HepG2 (cell line): Measurements from ENCODE around the gene NBPF1. TPM values are rescaled to one million over a fixed set of nuclear protein-coding genes. Genes with fewer than 3 reads are reported as not detected.
"Not testable (repeated sequence)": the region's sequence is repeated elsewhere in the genome, so short reads cannot be mapped to it uniquely, and the experiment has no call there.

Experiments used
- ATAC-seq: fragments of 200-7000 bp; cut with Tn5 transposase; 3 replicates; pipeline ENCODE4 v1.9.1; 2020; ENCODE audit warnings: mild to moderate bottlenecking, moderate library complexity
- BruUV-seq: library from RNA; stranded (reverse); fragments of 400-500 nt; replicated peaks from 2 replicates; lab custom pipeline; 2021; lab: Mats Ljungman, UMichigan
- CTCF ChIA-PET: fragments of 300-600 bp; formaldehyde crosslinking; extraction: SDS; loops from one replicate; lab custom pipeline; 2021; ENCODE audit warnings: low total read pairs, inconsistent platforms, low intra/inter-chr PET ratio; lab: Yijun Ruan, JAX
- POLR2A ChIA-PET: fragments of 350-600 bp; sonication (Branson Sonifier 250); formaldehyde crosslinking; loops from one replicate; lab custom pipeline; 2020; ENCODE audit warnings: antibody characterized with exemption, inconsistent platforms; lab: Yijun Ruan, JAX
- DNase-seq: peaks from one replicate; pipeline ENCODE4 v3.0.0-alpha.2; 2015; ENCODE audit warnings: low spot score
- FAIRE-seq: peaks from 3 replicates; lab custom pipeline; 2011; peaks lifted over from hg19 to GRCh38; lab: Jason Lieb, UNC
- H2AFZ ChIP-seq: one replicate; pipeline ENCODE4 v1.6.1; 2011; ENCODE audit warnings: low read length, inconsistent platforms
- H3K27ac ChIP-seq: fragments of 300-600 bp; 3 replicates; pipeline ENCODE4 v1.8.0; 2011; ENCODE audit warnings: mixed run types, mild to moderate bottlenecking, mixed read lengths, low read length, inconsistent platforms; ENCODE audit not compliant: insufficient read depth; ENCODE audit errors: extremely low read length
- H3K27me3 ChIP-seq, 2 experiments: fragments of 200-600 bp in 1 of 2; 2 replicates in 1 of 2; 3 replicates in 1 of 2; pipeline versions ENCODE4 v1.6.0 to v1.8.0; 2011; ENCODE audit warnings: low read length in 2 of 2, mild to moderate bottlenecking in 2 of 2, moderate library complexity in 2 of 2, inconsistent platforms in 1 of 2; ENCODE audit not compliant: insufficient read depth in 2 of 2, control insufficient read depth in 1 of 2
- H3K36me3 ChIP-seq, 2 experiments: fragments of 200-600 bp in 1 of 2; replicated peaks in 1 of 2; 2 replicates in 1 of 2; 3 replicates in 1 of 2; pipeline versions ENCODE4 v1.5.1 to v1.8.0; 2011; ENCODE audit warnings: low read length in 2 of 2, inconsistent platforms in 1 of 2; ENCODE audit not compliant: insufficient read depth in 2 of 2, control insufficient read depth in 1 of 2
- H3K4me1 ChIP-seq: 2 replicates; pipeline ENCODE4 v1.5.1; 2012; ENCODE audit warnings: low read length, inconsistent platforms; ENCODE audit not compliant: insufficient read depth
- H3K4me2 ChIP-seq: 2 replicates; pipeline ENCODE4 v1.6.0; 2011; ENCODE audit warnings: low read depth, low read length, inconsistent platforms
- H3K4me3 ChIP-seq, 3 experiments: fragments of 200-600 bp in 1 of 3; sonication (generic), shearing (Covaris generic) in 1 of 3; replicated peaks in 1 of 3; 2 replicates each; pipeline ENCODE4 v1.5.1; 2011 to 2016; ENCODE audit warnings: low read length in 3 of 3, inconsistent platforms in 2 of 3, low read depth in 2 of 3, mild to moderate bottlenecking in 2 of 3, control low read depth in 1 of 3, mixed read lengths in 1 of 3; ENCODE audit not compliant: insufficient read depth in 1 of 3
- H3K79me2 ChIP-seq: one replicate; pipeline ENCODE4 v1.6.1; 2011; ENCODE audit warnings: low read length, inconsistent platforms; ENCODE audit not compliant: insufficient read depth
- H3K9ac ChIP-seq: 2 replicates; pipeline ENCODE4 v1.6.0; 2011; ENCODE audit warnings: mild to moderate bottlenecking, low read depth, low read length, inconsistent platforms; ENCODE audit not compliant: insufficient read depth
- H3K9me3 ChIP-seq: 2 replicates; pipeline ENCODE4 v1.5.1; 2012; ENCODE audit warnings: mild to moderate bottlenecking, low read length
- H4K20me1 ChIP-seq: 2 replicates; pipeline ENCODE4 v1.6.0; 2011; ENCODE audit warnings: inconsistent platforms, mild to moderate bottlenecking, low read length, moderate library complexity; ENCODE audit not compliant: insufficient read depth
- AKAP8 ChIP-seq: sonication (generic); formaldehyde crosslinking; IDR thresholded peaks from 2 replicates; pipeline ENCODE4 v1.5.1; 2020; ENCODE audit warnings: mild to moderate bottlenecking, missing genetic modification reagents
- CCAR2 ChIP-seq: fragments of 200-400 bp; formaldehyde crosslinking; optimal IDR thresholded peaks from 2 replicates; pipeline ENCODE3; 2018; ENCODE audit warnings: low read depth, mild to moderate bottlenecking, low read length, moderate library complexity
- EED ChIP-seq: sonication (generic); formaldehyde crosslinking; IDR thresholded peaks from 2 replicates; pipeline ENCODE4 v1.5.0; 2020; ENCODE audit warnings: mild to moderate bottlenecking, missing genetic modification reagents
- FOXA3 ChIP-seq: IDR thresholded peaks from 2 replicates; pipeline ENCODE4 v1.6.1; 2016; ENCODE audit warnings: missing genetic modification reagents, missing compliant biosample characterization
- HNF4G ChIP-seq, 2 experiments: sonication (generic) in 1 of 2; formaldehyde crosslinking in 1 of 2; IDR thresholded peaks; 2 replicates each; pipeline versions ENCODE4 v1.4.0 to v1.6.1; 2011 to 2020; ENCODE audit warnings: borderline replicate concordance in 2 of 2, low read depth in 2 of 2, mild to moderate bottlenecking in 2 of 2, low read length in 1 of 2, missing genetic modification reagents in 1 of 2, moderate library complexity in 1 of 2
- KDM2A ChIP-seq: sonication (generic); formaldehyde crosslinking; IDR thresholded peaks from 2 replicates; pipeline ENCODE4 v1.4.0; 2020; ENCODE audit warnings: low read depth, missing genetic modification reagents, borderline replicate concordance
- SOX5 ChIP-seq: IDR thresholded peaks from 2 replicates; pipeline ENCODE4 v1.6.1; 2016; ENCODE audit warnings: borderline replicate concordance
- TCF12 ChIP-seq, 2 experiments: fragments of 450-650 bp in 1 of 2; sonication (generic) in 1 of 2; formaldehyde crosslinking in 1 of 2; IDR thresholded peaks; 2 replicates each; pipeline versions ENCODE4 v1.6.1 to v1.8.0; 2017 to 2022; ENCODE audit warnings: antibody characterized with exemption in 1 of 2, mild to moderate bottlenecking in 1 of 2, missing genetic modification reagents in 1 of 2, moderate library complexity in 1 of 2
- ZNF101 ChIP-seq: sonication (generic); formaldehyde crosslinking; IDR thresholded peaks from 2 replicates; pipeline ENCODE4 v1.4.0; 2020; ENCODE audit warnings: mild to moderate bottlenecking, low read depth, missing genetic modification reagents, borderline replicate concordance
- ZNF121 ChIP-seq: sonication (generic); formaldehyde crosslinking; IDR thresholded peaks from 2 replicates; pipeline ENCODE4 v1.5.0; 2020; ENCODE audit warnings: mild to moderate bottlenecking, missing genetic modification reagents
- ZNF18 ChIP-seq: sonication (generic); formaldehyde crosslinking; IDR thresholded peaks from 2 replicates; pipeline ENCODE4 v1.8.0; 2022; ENCODE audit warnings: mild to moderate bottlenecking, missing genetic modification reagents; ENCODE audit not compliant: insufficient replicate concordance
- ZNF737 ChIP-seq: sonication (generic); formaldehyde crosslinking; IDR thresholded peaks from 2 replicates; pipeline ENCODE4 v1.5.0; 2020; ENCODE audit warnings: missing genetic modification reagents, mild to moderate bottlenecking, borderline replicate concordance
- ZNF749 ChIP-seq: sonication (generic); formaldehyde crosslinking; IDR thresholded peaks from 2 replicates; pipeline ENCODE4 v1.8.0; 2022; ENCODE audit warnings: mild to moderate bottlenecking, missing genetic modification reagents, moderate library complexity, borderline replicate concordance
- WGBS: methylation state at CpG from one replicate; pipeline ENCODE4 v1.1.6; 2017; ENCODE audit warnings: low lambda C conversion rate; 5-methylcytosine and 5-hydroxymethylcytosine counted together
- in situ Hi-C: cut with HindIII; loops from 2 replicates; pipeline ENCODE4 v1.10.0; 2017; ENCODE audit warnings: low pct_unique_long_range_greater_than_20kb; ENCODE audit not compliant: extremely low pct_ligation_motif_present
- intact Hi-C: fragments of 100-400 bp; cut with micrococcal nuclease; formaldehyde crosslinking; loops from one replicate; pipeline ENCODE4 v1.10.0; 2022; ENCODE audit not compliant: unreplicated experiment
- polyA plus RNA-seq, 8 experiments: library from polyadenylated mRNA; depleted of rRNA in 3 of 8; stranded (reverse) in 7 of 8; unstranded in 1 of 8; fragments of >200 nt; fragmentation: Illumina TruSeq in 4 of 8; extraction: Trizol in 4 of 8; gene quantifications; 2 replicates each; pipeline versions ENCODE4 v1.2.1 to v1.2.3, GENCODE V29; 2011 to 2016; ENCODE audit warnings: low read depth in 4 of 8, missing spikeins in 1 of 8, mixed read lengths in 1 of 8; ENCODE audit not compliant: insufficient read depth in 1 of 8
- total RNA-seq, 5 experiments: library from RNA; depleted of rRNA; stranded (reverse); fragments of >200 nt; fragmentation: Illumina TruSeq; extraction: Trizol; gene quantifications; 2 replicates each; pipeline ENCODE4 v1.2.3, GENCODE V29; 2016; ENCODE audit warnings: low read depth in 1 of 5

The NBPF1 gene
- total and polyA plus RNA-seq, 2 of the 13 experiments (the other 11 are each of a cell fraction or from before 2014, with no cell fraction given), result 30.3 to 35.6 TPM

GRCh38 chr1:16626409-16626983 lies 13.1 kb upstream of the NBPF1 start:
- intact Hi-C loops, H3K4me2 ChIP-seq, H2AFZ ChIP-seq, in situ Hi-C loops, H3K27ac ChIP-seq, ATAC-seq, H3K27me3 ChIP-seq, FAIRE-seq, H3K79me2 ChIP-seq, CTCF ChIA-PET, BruUV-seq, H3K4me3 ChIP-seq, DNase-seq, H3K9ac ChIP-seq, H3K4me1 ChIP-seq, H3K9me3 ChIP-seq, POLR2A ChIA-PET, H4K20me1 ChIP-seq: not testable (repeated sequence)
- 0 out of 2 replicates have a peak, but pooled peaks have one; percentile 7 for TF ChIP-seq KDM2A (CRISPR knock-in tag)
- WGBS, result 95% methylated on average over 14 of the region's 15 CpGs
- H3K36me3 ChIP-seq, result peaks cover 63 to 82% of the 10 kb centered on the region in 2 experiments

- in situ Hi-C loops, result no loop called here
- H3K9me3 ChIP-seq, result no peaks in the 10 kb centered on the region
- FAIRE-seq (no peak), DNase-seq (no peak), ATAC-seq (peak; percentile 6)
- no peaks in the 10 kb centered on the region for H3K27me3 ChIP-seq
- no peak overlapping the region for H3K4me2 ChIP-seq
- POLR2A ChIA-PET, result interaction anchor here (2.1 kb wide), 1 partner anchor 326 kb away, joined by 5 read pairs; no protein-coding TSS in a partner anchor
- CTCF ChIA-PET, result interaction anchor here (1.1 kb wide), 1 partner anchor 84 kb away, joined by 5 read pairs; no protein-coding TSS in a partner anchor
- no peaks in the 10 kb centered on the region for H4K20me1 ChIP-seq
- H3K27ac ChIP-seq, result no peak overlapping the region
- intact Hi-C loops, result loop anchor here (2.0 kb wide), 1 partner anchor 325 kb away; no protein-coding TSS in a partner anchor
- H3K79me2 ChIP-seq, result no peaks in the 10 kb centered on the region
- H3K9ac ChIP-seq, result no peak overlapping the region
- H3K36me3 ChIP-seq, result peaks cover 57 to 80% of the 10 kb centered on the region in 2 experiments
- no TSS peak for BruUV-seq
- 96% methylated on average over 25 of the region's 25 CpGs for WGBS
- H3K4me3 ChIP-seq, result no peak overlapping the region
- no peaks in the 10 kb centered on the region for H3K4me1 ChIP-seq
- no peak overlapping the region for H2AFZ ChIP-seq
- TF ChIP-seq CCAR2 (no peak), ZNF749 (no peak), TCF12 (IDR thresholded peaks at IDR 0.05) (no peak), TCF12 (CRISPR knock-in tag; IDR thresholded peaks at IDR 0.05) (no peak), SOX5 (CRISPR knock-in tag) (no peak), ZNF18 (no peak), AKAP8 (0 out of 2 replicates have a peak, but pooled peaks have one; percentile 16), FOXA3 (no peak), ZNF101 (CRISPR knock-in tag) (no peak), ZNF737 (CRISPR knock-in tag) (0 out of 2 replicates have a peak, but pooled peaks have one; percentile 39), ZNF121 (CRISPR knock-in tag) (peak; percentile 56), HNF4G (IDR thresholded peaks at IDR 0.05; ENCODE audit: borderline replicate concordance, low read depth, low read length) (no peak), HNF4G (CRISPR knock-in tag; IDR thresholded peaks at IDR 0.05; ENCODE audit: borderline replicate concordance, low read depth) (no peak), EED (CRISPR knock-in tag) (peak; percentile 92; the same call in 1 of the 2 replicates)
These were observed 12.4 kb upstream of the NBPF1 start for GRCh38 chr1:16625497-16626408.
